ENCODE measurements around the gene DEAF1. TPM values are rescaled to one million over a fixed set of nuclear protein-coding genes. Genes with fewer than 3 reads are reported as not detected.
A peak's percentile ranks its signal among the peaks of the same experiment; 100 is the strongest.

The DEAF1 gene
- total and polyA plus RNA-seq, 9 of the 15 experiments (the other 6 are each of a cell fraction or from before 2014, with no cell fraction given): 2.0 to 69.1 (median 26.8) TPM

- TF ChIP-seq MTA3 (IDR thresholded peaks at IDR 0.05; ENCODE audit: borderline replicate concordance) (peak; percentile 52; the same call in 1 of the 2 replicates), PTRF (tag; IDR thresholded peaks at IDR 0.05) (no peak), HLTF (IDR thresholded peaks at IDR 0.05) (0 out of 2 replicates have a peak, but pooled peaks have one; percentile 23), RUNX1 (IDR thresholded peaks at IDR 0.05; ENCODE audit: low read depth) (no peak), FIP1L1 (IDR thresholded peaks at IDR 0.05; ENCODE audit: low read depth, low read length, poor library complexity, severe bottlenecking) (no peak), CREBBP (IDR thresholded peaks at IDR 0.05; ENCODE audit: low read depth, low read length) (no peak), ZNF12 (CRISPR knock-in tag; IDR thresholded peaks at IDR 0.05) (no peak), ERF (CRISPR knock-in tag; IDR thresholded peaks at IDR 0.05) (no peak), NR0B1 (IDR thresholded peaks at IDR 0.05; ENCODE audit: partially characterized antibody) (no peak), CBFA2T2 (conservative IDR thresholded peaks at IDR 0.05) (no peak), ARHGAP35 (IDR thresholded peaks at IDR 0.05; ENCODE audit: partially characterized antibody) (no peak), TFAP4 (CRISPR knock-in tag; IDR thresholded peaks at IDR 0.05; ENCODE audit: borderline replicate concordance) (no peak), USF1 (CRISPR knock-in tag; IDR thresholded peaks at IDR 0.05) (no peak), ESRRA (IDR thresholded peaks at IDR 0.05; ENCODE audit: borderline replicate concordance, low read depth) (peak; percentile 99), LEF1 (IDR thresholded peaks at IDR 0.05) (peak; percentile 69), CREM (IDR thresholded peaks at IDR 0.05; ENCODE audit: low read depth) (peak; percentile 43; the same call in 1 of the 2 replicates), ARID1B (IDR thresholded peaks at IDR 0.05) (peak; percentile 70), CHCHD3 (CRISPR knock-in tag; IDR thresholded peaks at IDR 0.05) (no peak)
- TF ChIP-seq, protein P1, sequence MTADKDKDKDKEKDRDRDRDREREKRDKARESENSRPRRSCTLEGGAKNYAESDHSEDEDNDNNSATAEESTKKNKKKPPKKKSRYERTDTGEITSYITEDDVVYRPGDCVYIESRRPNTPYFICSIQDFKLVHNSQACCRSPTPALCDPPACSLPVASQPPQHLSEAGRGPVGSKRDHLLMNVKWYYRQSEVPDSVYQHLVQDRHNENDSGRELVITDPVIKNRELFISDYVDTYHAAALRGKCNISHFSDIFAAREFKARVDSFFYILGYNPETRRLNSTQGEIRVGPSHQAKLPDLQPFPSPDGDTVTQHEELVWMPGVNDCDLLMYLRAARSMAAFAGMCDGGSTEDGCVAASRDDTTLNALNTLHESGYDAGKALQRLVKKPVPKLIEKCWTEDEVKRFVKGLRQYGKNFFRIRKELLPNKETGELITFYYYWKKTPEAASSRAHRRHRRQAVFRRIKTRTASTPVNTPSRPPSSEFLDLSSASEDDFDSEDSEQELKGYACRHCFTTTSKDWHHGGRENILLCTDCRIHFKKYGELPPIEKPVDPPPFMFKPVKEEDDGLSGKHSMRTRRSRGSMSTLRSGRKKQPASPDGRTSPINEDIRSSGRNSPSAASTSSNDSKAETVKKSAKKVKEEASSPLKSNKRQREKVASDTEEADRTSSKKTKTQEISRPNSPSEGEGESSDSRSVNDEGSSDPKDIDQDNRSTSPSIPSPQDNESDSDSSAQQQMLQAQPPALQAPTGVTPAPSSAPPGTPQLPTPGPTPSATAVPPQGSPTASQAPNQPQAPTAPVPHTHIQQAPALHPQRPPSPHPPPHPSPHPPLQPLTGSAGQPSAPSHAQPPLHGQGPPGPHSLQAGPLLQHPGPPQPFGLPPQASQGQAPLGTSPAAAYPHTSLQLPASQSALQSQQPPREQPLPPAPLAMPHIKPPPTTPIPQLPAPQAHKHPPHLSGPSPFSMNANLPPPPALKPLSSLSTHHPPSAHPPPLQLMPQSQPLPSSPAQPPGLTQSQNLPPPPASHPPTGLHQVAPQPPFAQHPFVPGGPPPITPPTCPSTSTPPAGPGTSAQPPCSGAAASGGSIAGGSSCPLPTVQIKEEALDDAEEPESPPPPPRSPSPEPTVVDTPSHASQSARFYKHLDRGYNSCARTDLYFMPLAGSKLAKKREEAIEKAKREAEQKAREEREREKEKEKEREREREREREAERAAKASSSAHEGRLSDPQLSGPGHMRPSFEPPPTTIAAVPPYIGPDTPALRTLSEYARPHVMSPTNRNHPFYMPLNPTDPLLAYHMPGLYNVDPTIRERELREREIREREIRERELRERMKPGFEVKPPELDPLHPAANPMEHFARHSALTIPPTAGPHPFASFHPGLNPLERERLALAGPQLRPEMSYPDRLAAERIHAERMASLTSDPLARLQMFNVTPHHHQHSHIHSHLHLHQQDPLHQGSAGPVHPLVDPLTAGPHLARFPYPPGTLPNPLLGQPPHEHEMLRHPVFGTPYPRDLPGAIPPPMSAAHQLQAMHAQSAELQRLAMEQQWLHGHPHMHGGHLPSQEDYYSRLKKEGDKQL (CRISPR knock-in tag; IDR thresholded peaks at IDR 0.05; ENCODE audit: borderline replicate concordance): no peak
- TF ChIP-seq, protein P2, sequence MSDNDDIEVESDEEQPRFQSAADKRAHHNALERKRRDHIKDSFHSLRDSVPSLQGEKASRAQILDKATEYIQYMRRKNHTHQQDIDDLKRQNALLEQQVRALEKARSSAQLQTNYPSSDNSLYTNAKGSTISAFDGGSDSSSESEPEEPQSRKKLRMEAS (CRISPR knock-in tag; IDR thresholded peaks at IDR 0.05): no peak
Observed at GRCh38 chr11:665704-666281, 29.2 kb downstream of the DEAF1 start (continued).
